ENCODE measurements around the gene LMF1. TPM values are rescaled to one million over a fixed set of nuclear protein-coding genes. Genes with fewer than 3 reads are reported as not detected.

LMF1 gene
- total and polyA plus RNA-seq, 9 of the 15 experiments (the other 6 are each of a cell fraction or from before 2014, with no cell fraction given) = 0.11 to 1.6 (median 0.55) TPM; not detected in 1

GRCh38 chr16:868846-869822 is 101.7 kb downstream of the LMF1 start:
- H3K79me2 ChIP-seq (ENCODE audit: control insufficient read depth, insufficient read depth, low read length) = no peaks in the 10 kb centered on the region
- BruUV-seq (replicated peaks) = no TSS peak
- CTCF ChIA-PET (ENCODE audit: low intra/inter-chr PET ratio) = no interaction called here
- in situ Hi-C loops (cut with MboI) (no loop called here), intact Hi-C loops (cut with micrococcal nuclease) (no loop called here)
- no peak for ATAC-seq
- no peaks in the 10 kb centered on the region for H3K9me3 ChIP-seq (replicated peaks; ENCODE audit: control insufficient read depth, insufficient read depth, low read depth, low read length)
- peaks cover 3% of the 10 kb centered on the region for H3K9me1 ChIP-seq (ENCODE audit: control insufficient read depth, insufficient read depth, low read length)
- no peak overlapping the region for H3K27ac ChIP-seq (ENCODE audit: extremely low read depth, low read depth, low read length)
- no peak overlapping the region for H3K4me3 ChIP-seq
- 4% methylated on average over 35 of the region's 37 CpGs for WGBS (ENCODE audit: insufficient coverage, low coverage, missing lambda C conversion rate)
- H3K36me3 ChIP-seq (ENCODE audit: control insufficient read depth, insufficient read depth, low read length) = no peaks in the 10 kb centered on the region
- H3K9ac ChIP-seq (ENCODE audit: insufficient read depth in 1 of 2, low read depth in 2 of 2, low read length in 2 of 2) = no peak overlapping the region
- H2AFZ ChIP-seq (ENCODE audit: low read depth, low read length) = no peak overlapping the region
- no peak overlapping the region for H3K4me2 ChIP-seq (ENCODE audit: insufficient read depth, low read length)
- FAIRE-seq = no peak
- H4K20me1 ChIP-seq (replicated peaks; ENCODE audit: control insufficient read depth, insufficient read depth, low read length) = peaks cover 19% of the 10 kb centered on the region; the same call in 1 of the 2 replicates
- POLR2A ChIA-PET = interaction anchor here (1.6 kb wide), 1 partner anchor 15 kb away, joined by 4 read pairs; no protein-coding TSS in a partner anchor
- DNase-seq (ENCODE audit: extremely low read depth in 1 of 4, low spot score in 3 of 4) = no peak
- H3K4me1 ChIP-seq (replicated peaks in 1 of 2; ENCODE audit: control insufficient read depth in 2 of 2, insufficient read depth in 2 of 2, low read length in 2 of 2) = peaks cover 0 to 40% of the 10 kb centered on the region in 2 experiments; a peak in 1 of 5 replicates
- H3K27me3 ChIP-seq (ENCODE audit: control insufficient read depth in 2 of 2, insufficient read depth in 2 of 2, low read length in 2 of 2) = peaks cover 39 to 76% of the 10 kb centered on the region in 2 experiments; a peak in 4 of 5 replicates
- TF ChIP-seq, protein P1, sequence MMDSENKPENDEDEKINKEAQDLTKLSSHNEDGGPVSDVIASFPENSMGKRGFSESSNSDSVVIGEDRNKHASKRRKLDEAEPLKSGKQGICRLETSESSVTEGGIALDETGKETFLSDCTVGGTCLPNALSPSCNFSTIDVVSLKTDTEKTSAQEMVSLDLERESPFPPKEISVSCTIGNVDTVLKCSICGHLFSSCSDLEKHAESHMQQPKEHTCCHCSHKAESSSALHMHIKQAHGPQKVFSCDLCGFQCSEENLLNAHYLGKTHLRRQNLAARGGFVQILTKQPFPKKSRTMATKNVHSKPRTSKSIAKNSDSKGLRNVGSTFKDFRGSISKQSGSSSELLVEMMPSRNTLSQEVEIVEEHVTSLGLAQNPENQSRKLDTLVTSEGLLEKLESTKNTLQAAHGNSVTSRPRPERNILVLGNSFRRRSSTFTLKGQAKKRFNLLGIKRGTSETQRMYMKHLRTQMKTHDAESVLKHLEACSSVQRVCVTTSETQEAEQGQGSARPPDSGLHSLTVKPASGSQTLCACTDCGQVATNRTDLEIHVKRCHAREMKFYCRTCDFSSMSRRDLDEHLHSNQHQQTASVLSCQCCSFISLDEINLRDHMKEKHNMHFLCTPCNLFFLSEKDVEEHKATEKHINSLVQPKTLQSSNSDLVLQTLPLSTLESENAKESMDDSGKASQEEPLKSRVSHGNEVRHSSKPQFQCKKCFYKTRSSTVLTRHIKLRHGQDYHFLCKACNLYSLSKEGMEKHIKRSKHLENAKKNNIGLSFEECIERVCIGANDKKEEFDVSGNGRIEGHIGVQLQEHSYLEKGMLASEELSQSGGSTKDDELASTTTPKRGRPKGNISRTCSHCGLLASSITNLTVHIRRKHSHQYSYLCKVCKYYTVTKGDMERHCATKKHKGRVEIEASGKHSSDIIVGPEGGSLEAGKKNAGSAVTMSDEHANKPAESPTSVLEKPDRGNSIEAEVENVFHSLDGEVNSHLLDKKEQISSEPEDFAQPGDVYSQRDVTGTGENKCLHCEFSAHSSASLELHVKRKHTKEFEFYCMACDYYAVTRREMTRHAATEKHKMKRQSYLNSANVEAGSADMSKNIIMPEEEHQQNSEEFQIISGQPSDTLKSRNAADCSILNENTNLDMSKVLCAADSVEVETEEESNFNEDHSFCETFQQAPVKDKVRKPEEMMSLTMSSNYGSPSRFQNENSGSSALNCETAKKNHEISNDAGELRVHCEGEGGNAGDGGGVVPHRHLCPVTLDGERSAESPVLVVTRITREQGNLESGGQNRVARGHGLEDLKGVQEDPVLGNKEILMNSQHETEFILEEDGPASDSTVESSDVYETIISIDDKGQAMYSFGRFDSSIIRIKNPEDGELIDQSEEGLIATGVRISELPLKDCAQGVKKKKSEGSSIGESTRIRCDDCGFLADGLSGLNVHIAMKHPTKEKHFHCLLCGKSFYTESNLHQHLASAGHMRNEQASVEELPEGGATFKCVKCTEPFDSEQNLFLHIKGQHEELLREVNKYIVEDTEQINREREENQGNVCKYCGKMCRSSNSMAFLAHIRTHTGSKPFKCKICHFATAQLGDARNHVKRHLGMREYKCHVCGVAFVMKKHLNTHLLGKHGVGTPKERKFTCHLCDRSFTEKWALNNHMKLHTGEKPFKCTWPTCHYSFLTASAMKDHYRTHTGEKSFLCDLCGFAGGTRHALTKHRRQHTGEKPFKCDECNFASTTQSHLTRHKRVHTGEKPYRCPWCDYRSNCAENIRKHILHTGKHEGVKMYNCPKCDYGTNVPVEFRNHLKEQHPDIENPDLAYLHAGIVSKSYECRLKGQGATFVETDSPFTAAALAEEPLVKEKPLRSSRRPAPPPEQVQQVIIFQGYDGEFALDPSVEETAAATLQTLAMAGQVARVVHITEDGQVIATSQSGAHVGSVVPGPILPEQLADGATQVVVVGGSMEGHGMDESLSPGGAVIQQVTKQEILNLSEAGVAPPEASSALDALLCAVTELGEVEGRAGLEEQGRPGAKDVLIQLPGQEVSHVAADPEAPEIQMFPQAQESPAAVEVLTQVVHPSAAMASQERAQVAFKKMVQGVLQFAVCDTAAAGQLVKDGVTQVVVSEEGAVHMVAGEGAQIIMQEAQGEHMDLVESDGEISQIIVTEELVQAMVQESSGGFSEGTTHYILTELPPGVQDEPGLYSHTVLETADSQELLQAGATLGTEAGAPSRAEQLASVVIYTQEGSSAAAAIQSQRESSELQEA (IDR thresholded peaks at IDR 0.05; ENCODE audit: low read depth) = no peak
- TF ChIP-seq ZNF224 (CRISPR knock-in tag; IDR thresholded peaks at IDR 0.05) (no peak), RBM25 (IDR thresholded peaks at IDR 0.05; ENCODE audit: low read depth, low read length, severe bottlenecking) (no peak), NCOA2 (IDR thresholded peaks at IDR 0.05; ENCODE audit: partially characterized antibody in 2 of 2) (no peak), DEAF1 (CRISPR knock-in tag; IDR thresholded peaks at IDR 0.05) (no peak), U2AF1 (optimal IDR thresholded peaks at IDR 0.05; ENCODE audit: low read depth, low read length) (no peak), TBP (optimal IDR thresholded peaks at IDR 0.05; ENCODE audit: low read depth, low read length) (no peak), ZFX (CRISPR knock-in tag; IDR thresholded peaks at IDR 0.05) (no peak)
- TF ChIP-seq, protein P2, sequence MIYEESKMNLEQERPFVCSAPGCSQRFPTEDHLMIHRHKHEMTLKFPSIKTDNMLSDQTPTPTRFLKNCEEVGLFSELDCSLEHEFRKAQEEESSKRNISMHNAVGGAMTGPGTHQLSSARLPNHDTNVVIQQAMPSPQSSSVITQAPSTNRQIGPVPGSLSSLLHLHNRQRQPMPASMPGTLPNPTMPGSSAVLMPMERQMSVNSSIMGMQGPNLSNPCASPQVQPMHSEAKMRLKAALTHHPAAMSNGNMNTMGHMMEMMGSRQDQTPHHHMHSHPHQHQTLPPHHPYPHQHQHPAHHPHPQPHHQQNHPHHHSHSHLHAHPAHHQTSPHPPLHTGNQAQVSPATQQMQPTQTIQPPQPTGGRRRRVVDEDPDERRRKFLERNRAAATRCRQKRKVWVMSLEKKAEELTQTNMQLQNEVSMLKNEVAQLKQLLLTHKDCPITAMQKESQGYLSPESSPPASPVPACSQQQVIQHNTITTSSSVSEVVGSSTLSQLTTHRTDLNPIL (CRISPR knock-in tag; IDR thresholded peaks at IDR 0.05) = no peak

Data from K562 (cell line).